Activated B cell treated with CpG ODN at 0.5 μM for 24 hours (primary cell): ENCODE results near the gene SOWAHB. TPM values are rescaled to one million over a fixed set of nuclear protein-coding genes. Genes with fewer than 3 reads are reported as not detected.
"Not testable (repeated sequence)": the region's sequence is repeated elsewhere in the genome, so short reads cannot be mapped to it uniquely, and the experiment has no call there.

Experiments used
- ATAC-seq: fragments of 200-7000 bp; cut with Tn5 transposase; one replicate; pipeline ENCODE4 v1.10.0; 2021; ENCODE audit warnings: low read depth, mild to moderate bottlenecking, moderate library complexity
- CTCF ChIA-PET: fragments of 350-600 bp; sonication (Branson Sonifier 250); formaldehyde crosslinking; loops from one replicate; lab custom pipeline; 2021; ENCODE audit warnings: antibody characterized with exemption; lab: Charles Lee
- POLR2A ChIA-PET: fragments of 350-600 bp; sonication (Branson Sonifier 250); formaldehyde crosslinking; loops from one replicate; lab custom pipeline; 2021; ENCODE audit warnings: antibody characterized with exemption; lab: Charles Lee
- DNase-seq: peaks from one replicate; pipeline ENCODE4 v3.0.0; 2022
- H3K27ac Mint-ChIP-seq: one replicate; pipeline ENCODE4 v1.8.0; 2020; ENCODE audit warnings: mixed read lengths
- H3K27me3 Mint-ChIP-seq: one replicate; pipeline ENCODE4 v1.8.0; 2021; ENCODE audit warnings: mixed read lengths
- H3K36me3 Mint-ChIP-seq: one replicate; pipeline ENCODE4 v1.8.0; 2021; ENCODE audit warnings: low read depth, mixed read lengths
- H3K4me1 Mint-ChIP-seq: one replicate; pipeline ENCODE4 v1.8.0; 2021; ENCODE audit warnings: mixed read lengths
- H3K4me3 Mint-ChIP-seq: one replicate; pipeline ENCODE4 v1.8.0; 2020; ENCODE audit warnings: mild to moderate bottlenecking, mixed read lengths
- H3K9me3 Mint-ChIP-seq: one replicate; pipeline ENCODE4 v1.8.0; 2020; ENCODE audit warnings: mixed read lengths
- CTCF ChIP-seq: fragments of 200-600 bp; IDR thresholded peaks from one replicate; pipeline ENCODE4 v1.8.0; 2022; ENCODE audit warnings: antibody characterized with exemption, mild to moderate bottlenecking
- intact Hi-C: fragments of 100-400 bp; cut with micrococcal nuclease; formaldehyde crosslinking; loops from one replicate; pipeline ENCODE4 v1.15.1; 2024
- total RNA-seq: library from RNA; stranded (reverse); gene quantifications from 2 replicates; pipeline ENCODE4 v1.2.3, GENCODE V29; 2022

The SOWAHB gene
- total RNA-seq, 1 donor from 2014 or later, result not detected

GRCh38 chr4:76886214-76886613 is 11.7 kb downstream of the SOWAHB start:
- intact Hi-C loops, result no loop called here
- H3K27me3 Mint-ChIP-seq, result peaks cover 18% of the 10 kb centered on the region
- no peak overlapping the region for H3K4me3 Mint-ChIP-seq
- ChIA-PET CTCF (interaction anchor here (0.7 kb wide), 1 partner anchor 11 kb away, joined by 3 read pairs; no protein-coding TSS in a partner anchor), POLR2A (no interaction called here)
- no peak for TF ChIP-seq CTCF
- H3K4me1 Mint-ChIP-seq, result no peaks in the 10 kb centered on the region
- DNase-seq (no peak), ATAC-seq (no peak)
- H3K27ac Mint-ChIP-seq, result no peak overlapping the region
- no peaks in the 10 kb centered on the region for H3K36me3 Mint-ChIP-seq
- H3K9me3 Mint-ChIP-seq, result no peaks in the 10 kb centered on the region

- H3K27ac Mint-ChIP-seq, result no peak overlapping the region
- H3K9me3 Mint-ChIP-seq, result no peaks in the 10 kb centered on the region
- no peaks in the 10 kb centered on the region for H3K4me1 Mint-ChIP-seq
- intact Hi-C loops, result no loop called here
- no peaks in the 10 kb centered on the region for H3K36me3 Mint-ChIP-seq
- DNase-seq (no peak), ATAC-seq (no peak)
- CTCF ChIA-PET, result no interaction called here
- TF ChIP-seq CTCF, result no peak
- peaks cover 22% of the 10 kb centered on the region for H3K27me3 Mint-ChIP-seq
- POLR2A ChIA-PET, result no interaction called here
- H3K4me3 Mint-ChIP-seq, result no peak overlapping the region
Observed at GRCh38 chr4:76883147-76883546, 14.8 kb downstream of the SOWAHB start.

GRCh38 chr4:76882630-76883029 is 15.3 kb downstream of the SOWAHB start:
- ChIA-PET CTCF (no interaction called here), POLR2A (no interaction called here)
- peaks cover 27% of the 10 kb centered on the region for H3K27me3 Mint-ChIP-seq
- intact Hi-C loops, result no loop called here
- peaks cover 4% of the 10 kb centered on the region for H3K9me3 Mint-ChIP-seq
- H3K27ac Mint-ChIP-seq, result no peak overlapping the region
- no peak for DNase-seq
- H3K4me1 Mint-ChIP-seq, result no peaks in the 10 kb centered on the region
- no peak overlapping the region for H3K4me3 Mint-ChIP-seq
- ATAC-seq, result no peak
- TF ChIP-seq CTCF, result no peak
- H3K36me3 Mint-ChIP-seq, result no peaks in the 10 kb centered on the region

- ChIA-PET CTCF (no interaction called here), POLR2A (no interaction called here)
- Mint-ChIP-seq H3K27ac (no peak overlapping the region), H3K36me3 (no peaks in the 10 kb centered on the region), H3K27me3 (peaks cover 25% of the 10 kb centered on the region), H3K4me3 (no peak overlapping the region), H3K4me1 (no peaks in the 10 kb centered on the region), H3K9me3 (peaks cover 4% of the 10 kb centered on the region)
- ATAC-seq (no peak), DNase-seq (no peak)
- intact Hi-C loops, result no loop called here
- TF ChIP-seq CTCF, result no peak
Observed at GRCh38 chr4:76881375-76881774, 16.6 kb downstream of the SOWAHB start.

- DNase-seq (no peak), ATAC-seq (no peak)
- Mint-ChIP-seq H3K36me3 (no peaks in the 10 kb centered on the region), H3K4me3 (no peak overlapping the region), H3K27ac (no peak overlapping the region), H3K9me3 (peaks cover 4% of the 10 kb centered on the region), H3K27me3 (peaks cover 25% of the 10 kb centered on the region), H3K4me1 (no peaks in the 10 kb centered on the region)
- POLR2A ChIA-PET, result no interaction called here
- CTCF ChIA-PET, result no interaction called here
- TF ChIP-seq CTCF, result no peak
- intact Hi-C loops, result no loop called here
Observed at GRCh38 chr4:76879731-76880364, 18.1 kb downstream of the SOWAHB start.

GRCh38 chr4:76878641-76879165 is 19.2 kb downstream of the SOWAHB start:
- intact Hi-C loops, H3K36me3 Mint-ChIP-seq, H3K4me1 Mint-ChIP-seq, H3K4me3 Mint-ChIP-seq, CTCF ChIA-PET, ATAC-seq, POLR2A ChIA-PET, H3K9me3 Mint-ChIP-seq, DNase-seq, H3K27ac Mint-ChIP-seq: not testable (repeated sequence)
- H3K27me3 Mint-ChIP-seq, result peaks cover 25% of the 10 kb centered on the region
